Measurements from ENCODE around the gene E2F4. TPM values are rescaled to one million over a fixed set of nuclear protein-coding genes. Genes with fewer than 3 reads are reported as not detected.

Gene E2F4
- total and polyA plus RNA-seq, 3 donors from 2014 or later = 72.5 to 126 (median 110) TPM

DNA sequence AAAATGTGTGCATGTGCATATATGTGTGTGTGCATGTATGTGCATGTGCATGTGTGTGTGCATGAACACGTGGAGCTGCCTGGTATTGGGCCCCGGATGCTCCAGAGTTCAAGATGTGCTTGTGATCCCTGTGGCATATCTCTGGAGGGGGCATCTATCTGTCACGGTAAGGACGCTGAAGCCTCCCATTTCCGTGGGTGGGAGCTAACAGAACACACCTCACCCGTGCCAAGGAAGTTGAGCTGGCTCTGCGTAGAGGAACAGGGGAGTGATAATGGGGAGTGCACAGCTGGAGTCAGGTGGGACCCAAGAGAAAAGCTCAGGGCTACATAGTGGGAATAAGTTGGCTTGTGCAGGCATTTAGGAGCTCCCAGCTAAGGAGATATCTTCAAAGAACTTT is 19.7 kb downstream of the E2F4 start:
- WGBS, 2 donors = 51 to 54% methylated on average over 4 to 7 of the region's 7 CpGs
- Histone ChIP-seq H3K4me3 (no peak overlapping the region), H3K27ac (no peak overlapping the region), H3K36me3 (ENCODE audit: low read depth, missing control alignments) (no peaks in the 10 kb centered on the region), H3K27me3 (no peaks in the 10 kb centered on the region), H3K4me1 (peaks cover 14% of the 10 kb centered on the region), H3K9me3 (no peaks in the 10 kb centered on the region)
- no peak for DNase-seq
- no peak for TF ChIP-seq POLR2A (IDR thresholded peaks at IDR 0.05)
- TF ChIP-seq, protein P1, sequence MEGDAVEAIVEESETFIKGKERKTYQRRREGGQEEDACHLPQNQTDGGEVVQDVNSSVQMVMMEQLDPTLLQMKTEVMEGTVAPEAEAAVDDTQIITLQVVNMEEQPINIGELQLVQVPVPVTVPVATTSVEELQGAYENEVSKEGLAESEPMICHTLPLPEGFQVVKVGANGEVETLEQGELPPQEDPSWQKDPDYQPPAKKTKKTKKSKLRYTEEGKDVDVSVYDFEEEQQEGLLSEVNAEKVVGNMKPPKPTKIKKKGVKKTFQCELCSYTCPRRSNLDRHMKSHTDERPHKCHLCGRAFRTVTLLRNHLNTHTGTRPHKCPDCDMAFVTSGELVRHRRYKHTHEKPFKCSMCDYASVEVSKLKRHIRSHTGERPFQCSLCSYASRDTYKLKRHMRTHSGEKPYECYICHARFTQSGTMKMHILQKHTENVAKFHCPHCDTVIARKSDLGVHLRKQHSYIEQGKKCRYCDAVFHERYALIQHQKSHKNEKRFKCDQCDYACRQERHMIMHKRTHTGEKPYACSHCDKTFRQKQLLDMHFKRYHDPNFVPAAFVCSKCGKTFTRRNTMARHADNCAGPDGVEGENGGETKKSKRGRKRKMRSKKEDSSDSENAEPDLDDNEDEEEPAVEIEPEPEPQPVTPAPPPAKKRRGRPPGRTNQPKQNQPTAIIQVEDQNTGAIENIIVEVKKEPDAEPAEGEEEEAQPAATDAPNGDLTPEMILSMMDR (IDR thresholded peaks at IDR 0.05) = no peak
- intact Hi-C loops (cut with DNase I; ENCODE audit: low total_unique reads) = no loop called here

DNA sequence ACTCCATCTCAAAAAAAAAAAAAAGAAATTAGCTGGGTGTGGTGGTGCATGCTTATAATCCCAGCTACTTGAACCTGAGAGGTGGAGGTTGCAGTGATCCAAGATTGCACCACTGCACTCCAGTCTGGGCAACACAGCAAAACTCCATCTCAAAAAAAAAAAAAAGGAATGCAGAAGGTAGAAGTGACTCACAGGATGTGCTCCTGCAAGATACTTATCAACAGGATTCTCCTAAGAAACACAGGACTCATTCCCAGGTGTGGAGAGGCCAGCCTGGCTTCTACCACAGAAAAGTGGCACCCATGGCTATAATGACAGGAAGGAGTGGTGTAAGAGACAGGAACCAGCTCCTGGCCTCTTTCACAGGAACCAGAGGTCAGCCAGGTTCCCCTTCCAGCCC is 20.8 kb downstream of the E2F4 start:
- intact Hi-C loops (cut with DNase I; ENCODE audit: low total_unique reads) = no loop called here
- no peak overlapping the region for H3K4me3 ChIP-seq

DNA sequence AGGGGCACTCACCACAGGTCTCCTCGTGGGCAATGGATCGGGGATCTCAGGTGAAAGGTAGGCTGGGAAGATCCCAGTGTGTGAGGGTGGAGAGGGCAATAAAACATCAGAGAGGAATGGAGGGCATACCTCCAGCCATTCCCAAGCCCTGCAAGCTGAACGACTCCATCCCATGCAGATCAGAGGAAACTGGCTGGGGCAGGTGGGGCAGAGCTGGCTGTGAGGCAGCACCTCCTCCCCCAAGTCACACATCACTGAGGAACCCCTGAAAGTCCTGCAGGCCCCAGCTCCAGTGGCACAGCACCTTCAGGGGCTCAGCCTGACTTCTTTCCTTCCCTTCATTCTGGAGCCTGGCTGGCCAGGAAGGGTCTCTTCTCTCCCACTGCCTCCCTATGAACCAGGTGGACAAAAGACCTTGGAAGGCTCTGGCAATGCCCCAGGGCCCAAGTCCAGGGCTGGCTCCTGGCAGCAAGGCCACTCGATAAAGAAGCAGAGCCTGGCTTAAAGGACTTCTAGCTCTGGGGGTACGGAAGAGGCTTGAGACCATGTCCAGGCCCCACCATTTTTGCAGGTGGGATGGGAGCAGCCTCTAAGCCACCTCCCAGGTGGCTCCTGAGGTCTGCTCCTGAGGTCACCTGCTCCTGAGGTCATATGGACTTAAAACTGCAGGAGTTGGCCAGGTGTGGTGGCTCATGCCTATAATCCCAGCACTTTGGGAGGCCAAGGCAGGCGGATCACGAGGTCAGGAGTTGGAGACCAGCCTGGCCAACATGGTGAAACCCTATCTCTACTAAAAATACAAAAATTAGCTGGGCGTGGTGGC is 21.5 kb downstream of the E2F4 start:
- no peaks in the 10 kb centered on the region for H3K27me3 ChIP-seq
- intact Hi-C loops (cut with DNase I; ENCODE audit: low total_unique reads) = no loop called here
- H3K27ac ChIP-seq = no peak overlapping the region
- H3K4me3 ChIP-seq = no peak overlapping the region
- H3K9me3 ChIP-seq = no peaks in the 10 kb centered on the region
- no peak for DNase-seq
- no peak for TF ChIP-seq POLR2A (IDR thresholded peaks at IDR 0.05)
- TF ChIP-seq, protein P1 (IDR thresholded peaks at IDR 0.05) = no peak
- H3K36me3 ChIP-seq (ENCODE audit: low read depth, missing control alignments) = no peaks in the 10 kb centered on the region
- 66 to 74% methylated on average over 6 to 8 of the region's 8 CpGs for WGBS, 2 donors
- no peaks in the 10 kb centered on the region for H3K4me1 ChIP-seq

More for the DNA sequence above, 20.8 kb downstream of the E2F4 start:
- Histone ChIP-seq H3K4me1 (peaks cover 5% of the 10 kb centered on the region), H3K9me3 (no peaks in the 10 kb centered on the region), H3K27ac (no peak overlapping the region), H3K36me3 (ENCODE audit: low read depth, missing control alignments) (no peaks in the 10 kb centered on the region), H3K27me3 (no peaks in the 10 kb centered on the region)
- TF ChIP-seq, protein P1 (IDR thresholded peaks at IDR 0.05) = no peak
- TF ChIP-seq POLR2A (IDR thresholded peaks at IDR 0.05) = no peak
- no peak for DNase-seq

DNA sequence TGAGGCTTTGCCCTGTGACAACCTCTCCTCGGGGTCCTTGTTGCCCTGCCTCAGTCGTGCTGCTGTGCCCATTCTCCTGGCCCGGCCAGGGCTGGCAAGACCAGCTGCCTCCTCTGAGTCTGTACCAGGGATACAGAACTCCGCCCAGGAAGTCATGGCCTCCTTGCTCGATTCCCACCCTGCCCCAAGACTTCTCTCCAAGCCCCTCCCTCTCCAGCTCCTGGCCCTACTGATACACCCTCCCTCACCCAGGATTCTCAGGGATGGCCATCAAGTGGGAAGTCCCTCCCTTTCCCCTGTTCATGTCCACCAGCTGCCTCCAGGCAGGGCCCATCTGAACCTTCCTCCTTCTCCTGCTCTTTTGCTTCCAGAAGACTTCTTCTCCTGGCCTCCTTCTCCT is 23.8 kb downstream of the E2F4 start:
- Histone ChIP-seq H3K4me3 (no peak overlapping the region), H3K4me1 (no peaks in the 10 kb centered on the region), H3K27me3 (no peaks in the 10 kb centered on the region), H3K9me3 (no peaks in the 10 kb centered on the region), H3K36me3 (ENCODE audit: low read depth, missing control alignments) (no peaks in the 10 kb centered on the region), H3K27ac (no peak overlapping the region)
- no peak for DNase-seq
- intact Hi-C loops (cut with DNase I; ENCODE audit: low total_unique reads) = no loop called here
- TF ChIP-seq, protein P1 (IDR thresholded peaks at IDR 0.05) = no peak
- TF ChIP-seq POLR2A (IDR thresholded peaks at IDR 0.05) = no peak
- WGBS, 2 donors = 82% methylated on average over 5 of the region's 5 CpGs

Data from testis (tissue), 3 donors.